HEK293 (cell line): Measurements from ENCODE around the gene ADGRB3.

Source experiments
- CTCF ChIA-PET: fragments of 350-600 bp; formaldehyde crosslinking; extraction: SDS; loops from one replicate; lab custom pipeline; 2021; ENCODE audit warnings: antibody characterized with exemption; lab: Yijun Ruan, JAX
- POLR2A ChIA-PET: fragments of 300-600 bp; formaldehyde crosslinking; extraction: SDS; loops from one replicate; lab custom pipeline; 2020; ENCODE audit warnings: antibody characterized with exemption, inconsistent platforms; lab: Yijun Ruan, JAX
- H3K27ac ChIP-seq: fragments of 200-500 bp; sonication (Bioruptor generic); 2 replicates; pipeline ENCODE4 v1.5.1; 2014; ENCODE audit warnings: low read depth, low read length, control low read depth, inconsistent platforms; ENCODE audit errors: extremely low read depth
- H3K36me3 ChIP-seq, 2 experiments: fragments of 200-500 bp in 1 of 2; sonication (Bioruptor generic) in 1 of 2; 1 replicate in 1 of 2; 2 replicates in 1 of 2; pipeline ENCODE4 v1.5.1; 2014 to 2017; ENCODE audit warnings: inconsistent platforms in 2 of 2, low read length in 2 of 2; ENCODE audit not compliant: control insufficient read depth in 2 of 2, insufficient read depth in 1 of 2
- H3K4me1 ChIP-seq: fragments of 200-500 bp; sonication (Bioruptor generic); 2 replicates; pipeline ENCODE4 v1.5.1; 2014; ENCODE audit warnings: mild to moderate bottlenecking, low read length, inconsistent platforms; ENCODE audit not compliant: control insufficient read depth, insufficient read depth
- H3K4me3 ChIP-seq: 2 replicates; pipeline ENCODE4 v1.5.1; 2011; ENCODE audit warnings: low read depth, mild to moderate bottlenecking, control low read depth, low read length, moderate library complexity
- H3K9me3 ChIP-seq: fragments of 200-500 bp; sonication (Bioruptor generic); 2 replicates; pipeline ENCODE4 v1.5.1; 2014; ENCODE audit warnings: low read depth, low read length, inconsistent platforms; ENCODE audit not compliant: control insufficient read depth, insufficient read depth
- MYNN ChIP-seq: fragments of 450-650 bp; formaldehyde crosslinking; IDR thresholded peaks from 2 replicates; pipeline ENCODE4 v1.5.1; 2016; ENCODE audit warnings: missing biosample characterization, missing genetic modification characterization, borderline replicate concordance
- MZF1 ChIP-seq: fragments of 450-650 bp; formaldehyde crosslinking; IDR thresholded peaks from 2 replicates; pipeline ENCODE4 v1.5.1; 2017; ENCODE audit warnings: missing biosample characterization, missing genetic modification characterization, borderline replicate concordance
- PRDM6 ChIP-seq: fragments of 450-650 bp; formaldehyde crosslinking; IDR thresholded peaks from 2 replicates; pipeline ENCODE4 v1.5.1; 2017; ENCODE audit warnings: missing biosample characterization, missing genetic modification characterization
- REST ChIP-seq: fragments of 450-650 bp; formaldehyde crosslinking; IDR thresholded peaks from 2 replicates; pipeline ENCODE4 v1.5.1; 2016; ENCODE audit warnings: missing biosample characterization, missing genetic modification characterization
- SCRT1 ChIP-seq: fragments of 450-650 bp; formaldehyde crosslinking; IDR thresholded peaks from 2 replicates; pipeline ENCODE4 v1.5.1; 2016; ENCODE audit warnings: missing biosample characterization, missing genetic modification characterization, borderline replicate concordance
- TRIM28 ChIP-seq: IDR thresholded peaks from 2 replicates; pipeline ENCODE4 v1.6.1; 2011; ENCODE audit warnings: low read length, control low read depth, borderline replicate concordance
- TSHZ1 ChIP-seq: fragments of 450-650 bp; formaldehyde crosslinking; IDR thresholded peaks from 2 replicates; pipeline ENCODE4 v1.5.1; 2016; ENCODE audit warnings: missing biosample characterization, missing genetic modification characterization, borderline replicate concordance
- ZBTB17 ChIP-seq: fragments of 450-650 bp; formaldehyde crosslinking; IDR thresholded peaks from 2 replicates; pipeline ENCODE4 v1.5.1; 2016; ENCODE audit warnings: missing biosample characterization, missing genetic modification characterization
- ZBTB6 ChIP-seq: fragments of 450-650 bp; formaldehyde crosslinking; IDR thresholded peaks from 2 replicates; pipeline ENCODE4 v1.5.1; 2017; ENCODE audit warnings: missing biosample characterization, missing genetic modification characterization
- ZBTB7A ChIP-seq: fragments of 450-650 bp; formaldehyde crosslinking; IDR thresholded peaks from 2 replicates; pipeline ENCODE4 v1.5.1; 2016; ENCODE audit warnings: low read depth, missing biosample characterization, missing genetic modification characterization
- ZNF19 ChIP-seq: fragments of 450-650 bp; formaldehyde crosslinking; IDR thresholded peaks from 2 replicates; pipeline ENCODE4; 2016; ENCODE audit warnings: missing biosample characterization, missing genetic modification characterization, low read depth
- ZNF362 ChIP-seq: fragments of 450-650 bp; formaldehyde crosslinking; IDR thresholded peaks from 2 replicates; pipeline ENCODE4 v1.5.1; 2016; ENCODE audit warnings: missing biosample characterization, missing genetic modification characterization
- ZNF513 ChIP-seq: fragments of 450-650 bp; IDR thresholded peaks from 2 replicates; pipeline ENCODE4 v1.5.1; 2018; ENCODE audit warnings: missing biosample characterization, missing genetic modification characterization
- ZNF514 ChIP-seq: fragments of 450-650 bp; formaldehyde crosslinking; IDR thresholded peaks from 2 replicates; pipeline ENCODE4 v1.5.1; 2016; ENCODE audit warnings: missing biosample characterization, missing genetic modification characterization
- ZNF548 ChIP-seq: fragments of 450-650 bp; formaldehyde crosslinking; IDR thresholded peaks from 2 replicates; pipeline ENCODE4 v1.5.1; 2016; ENCODE audit warnings: missing biosample characterization, missing genetic modification characterization
- ZNF596 ChIP-seq: fragments of 450-650 bp; IDR thresholded peaks from 2 replicates; pipeline ENCODE4 v1.5.0; 2018; ENCODE audit warnings: missing biosample characterization, mild to moderate bottlenecking, missing genetic modification characterization, moderate library complexity
- ZNF626 ChIP-seq: fragments of 450-650 bp; sonication (Bioruptor Pico); formaldehyde crosslinking; IDR thresholded peaks from 2 replicates; pipeline ENCODE4 v1.5.1; 2018; ENCODE audit warnings: missing biosample characterization, missing genetic modification characterization, inconsistent platforms
- ZNF654 ChIP-seq: fragments of 450-650 bp; formaldehyde crosslinking; IDR thresholded peaks from 2 replicates; pipeline ENCODE4 v1.5.1; 2016; ENCODE audit warnings: low read depth, missing biosample characterization, missing genetic modification characterization
- ZNF692 ChIP-seq: fragments of 450-650 bp; formaldehyde crosslinking; IDR thresholded peaks from 2 replicates; pipeline ENCODE4 v1.5.1; 2016; ENCODE audit warnings: missing biosample characterization, missing genetic modification characterization
- ZNF701 ChIP-seq: fragments of 450-650 bp; formaldehyde crosslinking; IDR thresholded peaks from 2 replicates; pipeline ENCODE4 v1.5.1; 2016; ENCODE audit warnings: missing biosample characterization, missing genetic modification characterization
- ZNF837 ChIP-seq: fragments of 450-650 bp; formaldehyde crosslinking; IDR thresholded peaks from 2 replicates; pipeline ENCODE4 v1.5.1; 2016; ENCODE audit warnings: missing biosample characterization, missing genetic modification characterization

Gene ADGRB3

GRCh38 chr6:68737061-68737460 lies 102.0 kb downstream of the ADGRB3 start:
- H3K4me1 ChIP-seq: no peaks in the 10 kb centered on the region
- no peak overlapping the region for H3K4me3 ChIP-seq
- ChIA-PET POLR2A (no interaction called here), CTCF (interaction anchor here (0.6 to 0.7 kb wide), 2 partner anchors 31 to 431 kb away, joined by 3 to 4 read pairs; no protein-coding TSS in a partner anchor)
- no peak overlapping the region for H3K27ac ChIP-seq
- H3K36me3 ChIP-seq: no peaks in the 10 kb centered on the region
- no peak for TF ChIP-seq ZNF548
- no peak for TF ChIP-seq ZNF514 (tag by site-specific recombination)
- no peak for TF ChIP-seq TRIM28
- TF ChIP-seq ZNF626 (tag by site-specific recombination): no peak
- no peak for TF ChIP-seq ZNF701 (tag by site-specific recombination)
- no peak for TF ChIP-seq REST (tag by site-specific recombination)
- TF ChIP-seq ZBTB6 (tag by site-specific recombination): no peak
- TF ChIP-seq ZNF513 (tag by site-specific recombination): no peak
- no peak for TF ChIP-seq ZBTB17 (tag by site-specific recombination)
- no peak for TF ChIP-seq ZNF837 (tag by site-specific recombination)
- H3K9me3 ChIP-seq: no peaks in the 10 kb centered on the region

GRCh38 chr6:68738039-68738438 lies 103.0 kb downstream of the ADGRB3 start:
- no peak for TF ChIP-seq ZNF19
- TF ChIP-seq ZNF596: no peak
- TF ChIP-seq ZBTB7A: no peak
- no peak for TF ChIP-seq PRDM6 (tag by site-specific recombination)
- no peak for TF ChIP-seq MYNN (tag by site-specific recombination)
- TF ChIP-seq MZF1: no peak
- no peak for TF ChIP-seq ZNF692 (tag by site-specific recombination)
- TF ChIP-seq TSHZ1 (tag by site-specific recombination): no peak
- no peak for TF ChIP-seq ZNF654 (tag by site-specific recombination)
- TF ChIP-seq ZNF362: no peak
- TF ChIP-seq SCRT1 (tag by site-specific recombination): no peak
- H3K36me3 ChIP-seq: no peaks in the 10 kb centered on the region
- H3K9me3 ChIP-seq: no peaks in the 10 kb centered on the region
- CTCF ChIA-PET: no interaction called here
- POLR2A ChIA-PET: no interaction called here
- no peak overlapping the region for H3K27ac ChIP-seq
- H3K4me1 ChIP-seq: no peaks in the 10 kb centered on the region
- H3K4me3 ChIP-seq: no peak overlapping the region
